ENCODE data around the gene ZNF280D.

Gene ZNF280D

GRCh38 chr15:56778761-56779160 lies 45.5 kb upstream of the ZNF280D start:
- no peak overlapping the region for H3K9ac ChIP-seq
- H3K4me2 ChIP-seq (ENCODE audit: low read length): no peak overlapping the region
- no peak overlapping the region for H2AFZ ChIP-seq
- H3K4me1 ChIP-seq: no peaks in the 10 kb centered on the region
- no peaks in the 10 kb centered on the region for H3K79me2 ChIP-seq
- H3K27me3 ChIP-seq (ENCODE audit: control insufficient read depth, insufficient read depth, low read length): no peaks in the 10 kb centered on the region
- no peaks in the 10 kb centered on the region for H3K9me3 ChIP-seq (ENCODE audit: control insufficient read depth, low read length)
- no peak overlapping the region for H3K27ac ChIP-seq
- no peaks in the 10 kb centered on the region for H3K36me3 ChIP-seq (ENCODE audit: control insufficient read depth, insufficient read depth, low read length)
- TF ChIP-seq, protein P1, sequence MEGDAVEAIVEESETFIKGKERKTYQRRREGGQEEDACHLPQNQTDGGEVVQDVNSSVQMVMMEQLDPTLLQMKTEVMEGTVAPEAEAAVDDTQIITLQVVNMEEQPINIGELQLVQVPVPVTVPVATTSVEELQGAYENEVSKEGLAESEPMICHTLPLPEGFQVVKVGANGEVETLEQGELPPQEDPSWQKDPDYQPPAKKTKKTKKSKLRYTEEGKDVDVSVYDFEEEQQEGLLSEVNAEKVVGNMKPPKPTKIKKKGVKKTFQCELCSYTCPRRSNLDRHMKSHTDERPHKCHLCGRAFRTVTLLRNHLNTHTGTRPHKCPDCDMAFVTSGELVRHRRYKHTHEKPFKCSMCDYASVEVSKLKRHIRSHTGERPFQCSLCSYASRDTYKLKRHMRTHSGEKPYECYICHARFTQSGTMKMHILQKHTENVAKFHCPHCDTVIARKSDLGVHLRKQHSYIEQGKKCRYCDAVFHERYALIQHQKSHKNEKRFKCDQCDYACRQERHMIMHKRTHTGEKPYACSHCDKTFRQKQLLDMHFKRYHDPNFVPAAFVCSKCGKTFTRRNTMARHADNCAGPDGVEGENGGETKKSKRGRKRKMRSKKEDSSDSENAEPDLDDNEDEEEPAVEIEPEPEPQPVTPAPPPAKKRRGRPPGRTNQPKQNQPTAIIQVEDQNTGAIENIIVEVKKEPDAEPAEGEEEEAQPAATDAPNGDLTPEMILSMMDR (IDR thresholded peaks at IDR 0.05): no peak
- no peak overlapping the region for H3K4me3 ChIP-seq (ENCODE audit: low read depth, low read length)

- no peaks in the 10 kb centered on the region for H3K36me3 ChIP-seq (ENCODE audit: control insufficient read depth, insufficient read depth, low read length)
- H3K4me3 ChIP-seq (ENCODE audit: low read depth, low read length): no peak overlapping the region
- TF ChIP-seq, protein P1 (IDR thresholded peaks at IDR 0.05): no peak
- H3K9me3 ChIP-seq (ENCODE audit: control insufficient read depth, low read length): no peaks in the 10 kb centered on the region
- H3K9ac ChIP-seq: no peak overlapping the region
- H3K79me2 ChIP-seq: no peaks in the 10 kb centered on the region
- no peak overlapping the region for H2AFZ ChIP-seq
- H3K27me3 ChIP-seq (ENCODE audit: control insufficient read depth, insufficient read depth, low read length): no peaks in the 10 kb centered on the region
- H3K4me1 ChIP-seq: no peaks in the 10 kb centered on the region
- H3K27ac ChIP-seq: no peak overlapping the region
- no peak overlapping the region for H3K4me2 ChIP-seq (ENCODE audit: low read length)
These were observed 43.5 kb upstream of the ZNF280D start for GRCh38 chr15:56776839-56777238.

- Histone ChIP-seq H3K27ac (no peak overlapping the region), H3K4me3 (ENCODE audit: low read depth, low read length) (no peak overlapping the region)
These were observed 42.3 kb upstream of the ZNF280D start for GRCh38 chr15:56775641-56776040.

GRCh38 chr15:56774356-56774755 lies 41.0 kb upstream of the ZNF280D start:
- H3K4me3 ChIP-seq (ENCODE audit: low read depth, low read length): no peak overlapping the region
- no peaks in the 10 kb centered on the region for H3K4me1 ChIP-seq
- no peak overlapping the region for H3K4me2 ChIP-seq (ENCODE audit: low read length)
- no peaks in the 10 kb centered on the region for H3K36me3 ChIP-seq (ENCODE audit: control insufficient read depth, insufficient read depth, low read length)
- no peaks in the 10 kb centered on the region for H3K79me2 ChIP-seq
- no peaks in the 10 kb centered on the region for H3K27me3 ChIP-seq (ENCODE audit: control insufficient read depth, insufficient read depth, low read length)
- TF ChIP-seq, protein P1 (IDR thresholded peaks at IDR 0.05): no peak
- no peak overlapping the region for H2AFZ ChIP-seq
- H3K27ac ChIP-seq: no peak overlapping the region
- H3K9ac ChIP-seq: no peak overlapping the region
- no peaks in the 10 kb centered on the region for H3K9me3 ChIP-seq (ENCODE audit: control insufficient read depth, low read length)

More at GRCh38 chr15:56775641-56776040, 42.3 kb upstream of the ZNF280D start:
- Histone ChIP-seq H3K79me2 (no peaks in the 10 kb centered on the region), H3K4me2 (ENCODE audit: low read length) (no peak overlapping the region), H3K27me3 (ENCODE audit: control insufficient read depth, insufficient read depth, low read length) (no peaks in the 10 kb centered on the region), H3K9me3 (ENCODE audit: control insufficient read depth, low read length) (no peaks in the 10 kb centered on the region), H3K36me3 (ENCODE audit: control insufficient read depth, insufficient read depth, low read length) (no peaks in the 10 kb centered on the region), H3K9ac (no peak overlapping the region), H2AFZ (no peak overlapping the region), H3K4me1 (no peaks in the 10 kb centered on the region)
- TF ChIP-seq, protein P1 (IDR thresholded peaks at IDR 0.05): no peak

DNA sequence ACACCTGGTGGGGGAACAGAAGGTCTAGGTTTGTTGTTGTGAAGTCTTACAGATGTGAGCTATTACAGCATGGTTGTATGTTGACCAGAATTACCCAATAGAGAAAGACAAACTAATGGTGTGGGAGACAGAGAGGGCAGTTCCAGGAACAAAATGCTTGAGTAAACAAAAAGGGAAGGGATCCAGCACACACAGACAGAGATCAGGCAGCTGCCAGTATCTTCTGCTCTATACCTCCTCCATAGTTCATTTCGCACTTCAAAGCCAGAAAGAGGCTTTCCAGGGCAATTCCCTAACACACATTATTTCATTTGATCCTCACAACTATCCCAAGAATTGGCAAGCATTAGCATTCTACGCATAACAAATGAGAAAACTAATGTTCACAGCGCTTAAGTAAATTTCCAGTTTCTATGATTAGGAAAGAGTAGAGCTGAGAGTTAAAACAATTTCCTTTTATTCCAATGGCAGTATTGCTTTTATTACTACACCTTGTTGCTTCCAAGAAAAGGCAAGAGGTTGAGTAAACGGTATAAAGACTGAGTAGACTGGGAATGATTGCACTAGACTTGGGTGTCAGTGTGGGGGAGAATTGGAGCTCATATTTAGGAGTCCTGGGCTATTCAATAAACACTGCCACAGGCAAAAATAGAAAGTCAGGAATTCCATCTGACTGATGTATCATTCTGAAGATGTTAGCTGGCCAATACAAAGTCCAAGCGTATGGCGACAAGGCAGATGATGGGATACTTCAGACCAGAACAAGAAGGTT lies 39.7 kb upstream of the ZNF280D start:
- Histone ChIP-seq H3K4me2 (ENCODE audit: low read length) (no peak overlapping the region), H2AFZ (no peak overlapping the region), H3K36me3 (ENCODE audit: control insufficient read depth, insufficient read depth, low read length) (no peaks in the 10 kb centered on the region), H3K9me3 (ENCODE audit: control insufficient read depth, low read length) (no peaks in the 10 kb centered on the region), H3K79me2 (no peaks in the 10 kb centered on the region), H3K27ac (no peak overlapping the region), H3K9ac (no peak overlapping the region), H3K27me3 (ENCODE audit: control insufficient read depth, insufficient read depth, low read length) (no peaks in the 10 kb centered on the region), H3K4me3 (ENCODE audit: low read depth, low read length) (no peak overlapping the region), H3K4me1 (no peaks in the 10 kb centered on the region)
- TF ChIP-seq, protein P1 (IDR thresholded peaks at IDR 0.05): no peak
